Activated CD4-positive, alpha-beta T cell treated with anti-CD3 and anti-CD28 coated beads for 24 hours (primary cell): ENCODE data around the gene TMPRSS13.

ENCODE experiments used
- DNase-seq, 2 donors: peaks; one replicate each; pipeline ENCODE4 v3.0.0-alpha.2; 2020; ENCODE audit warnings: low read depth in 2 of 2

TMPRSS13 gene

DNA sequence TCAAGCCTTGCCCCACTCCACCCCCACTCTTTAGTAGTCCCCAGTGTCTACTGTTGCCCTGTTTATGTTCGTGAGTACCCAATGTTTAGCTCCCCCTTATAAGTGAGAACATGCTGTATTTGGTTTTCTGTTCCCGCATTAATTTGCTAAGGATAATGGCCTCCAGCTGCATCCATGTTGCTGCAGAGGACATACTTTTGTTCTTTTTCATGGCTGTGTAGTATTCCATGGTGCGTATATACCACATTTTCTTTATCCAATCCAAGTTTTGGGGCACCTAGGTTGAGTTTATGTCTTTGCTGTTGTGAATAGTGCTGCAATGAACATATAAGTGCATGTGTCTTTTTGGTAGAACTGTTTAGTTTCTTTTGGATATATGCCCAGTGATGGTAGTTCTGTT is 36.6 kb downstream of the TMPRSS13 start:
- DNase-seq, result no peak

DNA sequence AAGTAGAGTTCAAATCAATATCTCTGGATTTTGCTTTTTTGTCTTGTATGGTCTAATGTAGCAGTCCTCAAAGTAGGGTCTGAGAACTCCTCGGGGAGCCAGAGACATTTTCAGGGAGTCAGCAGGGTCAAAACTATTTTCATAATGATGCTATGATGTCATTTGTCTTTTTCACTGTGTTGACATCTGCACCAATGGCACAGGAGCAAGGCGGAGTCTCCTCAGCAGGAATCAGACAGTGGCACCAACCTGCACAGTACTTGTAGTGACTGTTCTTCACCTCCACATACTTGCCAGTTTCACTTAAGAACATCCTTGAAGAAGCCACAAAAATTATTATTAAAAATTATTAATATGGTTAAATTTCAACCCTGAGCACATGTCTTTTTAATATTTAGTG is 37.8 kb downstream of the TMPRSS13 start:
- no peak for DNase-seq

DNA sequence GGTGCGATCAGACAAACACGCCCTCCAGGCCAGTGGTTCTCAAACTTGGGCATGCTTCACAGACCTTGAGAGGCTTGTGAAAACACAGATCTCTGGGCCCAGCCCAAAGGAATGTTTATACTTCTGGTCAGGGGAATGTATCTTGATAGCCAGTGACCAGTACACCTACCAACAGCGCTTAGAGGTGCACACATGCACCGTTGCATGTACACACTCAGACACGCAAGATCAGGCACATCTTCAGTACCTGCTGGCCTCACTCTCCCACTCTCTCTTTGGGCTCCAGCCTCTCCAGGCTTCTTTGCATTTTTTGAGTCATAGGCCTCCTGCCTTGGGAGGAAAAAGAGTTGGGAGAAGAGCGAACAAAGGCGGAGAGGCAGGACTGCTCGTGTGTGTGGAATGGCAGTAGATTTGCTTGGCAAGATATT is 41.0 kb downstream of the TMPRSS13 start:
- DNase-seq, result no peak

DNA sequence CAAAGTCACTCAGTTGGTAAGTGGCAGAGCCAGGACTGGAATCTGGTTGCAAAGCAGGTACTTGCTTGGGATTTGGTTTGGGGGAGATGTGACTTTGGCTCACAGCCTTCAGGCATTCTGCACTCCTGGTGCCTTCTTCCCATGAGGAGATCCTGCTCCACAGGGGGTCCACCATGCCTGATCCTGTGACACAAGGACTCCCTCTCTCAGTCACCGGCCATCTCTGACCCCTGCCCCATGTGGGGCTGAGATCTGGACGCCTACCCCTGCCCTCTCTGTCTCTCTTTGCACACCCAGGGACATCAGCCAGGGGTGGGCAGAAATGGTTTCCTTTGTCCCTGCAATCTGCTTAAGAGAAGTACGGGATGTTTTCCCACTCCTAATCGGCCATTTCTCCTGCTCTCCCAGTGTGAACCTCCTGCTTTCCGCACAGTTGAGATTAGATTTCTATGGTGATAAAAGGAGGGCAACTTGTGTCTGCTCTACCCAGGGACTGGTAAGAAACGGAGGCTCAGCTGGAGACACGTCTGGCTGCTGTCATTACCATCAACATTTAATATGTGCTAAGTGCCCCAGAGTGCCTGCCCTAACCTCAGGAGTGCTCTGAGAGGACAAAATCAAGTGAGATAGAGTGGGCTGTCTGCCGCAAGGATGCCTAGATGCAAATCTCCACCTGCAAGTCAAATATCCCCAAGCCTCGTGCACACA is 41.6 kb downstream of the TMPRSS13 start:
- no peak for DNase-seq

DNA sequence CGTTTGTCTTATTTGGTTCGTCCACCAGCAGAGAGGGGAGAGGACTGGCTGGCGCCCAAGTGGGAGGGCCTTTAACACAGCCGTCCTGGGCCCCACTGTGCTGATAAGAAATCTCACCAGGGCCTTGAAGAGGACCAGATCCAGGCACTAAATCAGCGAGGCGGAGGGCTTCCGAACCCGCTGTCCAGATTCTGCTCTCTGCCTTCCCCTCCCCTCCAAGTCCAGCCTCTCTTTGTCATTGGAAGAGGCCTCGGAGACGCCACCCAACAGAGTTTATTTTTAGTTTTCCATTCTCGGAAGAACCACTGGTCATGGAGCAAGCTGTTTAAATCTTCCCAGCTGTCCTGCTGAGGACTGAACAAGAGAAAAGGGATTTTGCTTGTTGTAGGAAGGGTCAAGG is 43.4 kb downstream of the TMPRSS13 start:
- no peak for DNase-seq

DNA sequence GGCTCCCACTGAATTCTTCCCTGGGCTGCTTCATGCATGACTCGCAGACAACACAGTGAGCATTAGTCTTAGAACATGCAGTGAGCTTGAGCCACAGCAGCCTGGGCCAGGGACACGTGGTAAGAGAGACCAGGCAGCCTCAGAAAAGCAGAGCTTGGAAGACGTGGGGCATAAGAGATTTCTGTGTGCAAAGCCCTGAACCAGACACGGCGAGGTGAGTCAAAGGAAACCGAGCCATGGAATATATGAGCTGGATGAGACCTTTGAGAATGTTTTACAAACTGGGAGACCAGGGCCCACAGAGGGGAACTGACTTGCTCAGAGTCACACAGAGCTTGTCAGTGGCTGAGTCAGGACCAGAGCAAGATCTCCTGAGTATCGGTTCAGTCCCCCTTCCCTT is 44.2 kb downstream of the TMPRSS13 start:
- DNase-seq, result no peak

DNA sequence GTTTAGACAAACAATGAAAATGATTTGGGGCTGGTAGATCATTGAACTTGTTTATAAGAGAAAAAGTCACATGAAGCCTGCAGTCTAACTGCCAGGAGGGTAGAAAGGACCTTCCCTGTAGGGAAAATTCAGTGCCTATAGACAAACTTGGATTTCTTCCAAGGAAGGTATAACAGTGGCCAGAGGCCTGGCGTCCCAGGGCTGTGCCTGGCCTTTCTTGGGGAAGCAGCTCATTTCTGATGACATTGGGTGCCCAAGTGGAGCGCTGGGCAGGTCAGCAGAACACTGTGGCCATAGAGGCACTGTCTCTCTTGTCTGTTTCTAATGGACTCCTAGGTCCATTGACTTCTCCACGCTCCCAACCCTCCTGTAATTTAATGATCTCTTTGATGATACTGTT is 46.1 kb downstream of the TMPRSS13 start:
- no peak for DNase-seq

DNA sequence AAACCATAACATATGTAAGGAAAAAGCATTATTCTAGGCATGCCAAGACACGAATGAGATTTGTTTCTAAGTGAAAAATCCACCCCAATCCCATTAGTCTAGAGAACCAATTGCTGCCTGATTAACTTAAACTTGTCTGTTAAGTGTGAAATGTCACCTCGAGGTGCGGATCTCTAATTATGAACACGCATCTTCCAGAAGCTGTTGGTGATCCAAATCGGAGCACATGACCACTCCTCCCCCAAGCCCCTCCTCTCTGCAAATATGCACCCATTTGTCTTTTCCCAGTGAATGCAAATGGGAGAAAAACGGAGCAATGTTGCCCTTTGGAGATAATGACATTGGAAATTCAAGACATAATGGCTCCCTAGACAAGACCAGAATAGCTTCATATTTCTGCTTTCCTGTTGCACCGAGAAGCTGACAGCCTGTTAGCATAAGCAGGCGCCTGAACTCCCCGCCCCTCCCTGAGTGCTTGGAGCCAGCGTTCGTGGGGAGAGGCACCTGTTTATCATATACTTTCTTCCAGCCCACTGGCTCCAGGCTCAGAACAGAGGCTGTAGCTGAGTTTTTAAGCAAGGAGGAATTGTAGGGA is 46.8 kb downstream of the TMPRSS13 start:
- DNase-seq, result no peak

DNA sequence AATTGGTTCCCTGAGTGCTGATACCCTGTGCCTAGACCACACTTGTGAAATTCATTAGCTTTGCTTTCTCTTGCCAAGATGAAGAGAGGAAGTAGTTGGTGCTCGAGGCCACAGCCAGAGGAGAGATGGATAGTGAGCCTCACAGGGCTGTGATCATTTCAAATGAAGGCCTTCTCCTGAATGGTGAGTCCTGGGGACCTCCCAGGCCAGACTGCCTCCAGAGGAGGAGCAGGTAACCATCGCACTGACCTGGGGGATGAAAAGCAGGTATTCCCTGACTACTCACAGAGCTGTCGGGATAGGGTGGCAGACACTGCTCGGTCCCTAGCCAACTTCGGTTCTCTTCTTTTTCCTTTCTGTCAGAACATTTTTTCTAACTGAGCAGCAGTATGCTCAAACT is 48.0 kb downstream of the TMPRSS13 start:
- no peak for DNase-seq

DNA sequence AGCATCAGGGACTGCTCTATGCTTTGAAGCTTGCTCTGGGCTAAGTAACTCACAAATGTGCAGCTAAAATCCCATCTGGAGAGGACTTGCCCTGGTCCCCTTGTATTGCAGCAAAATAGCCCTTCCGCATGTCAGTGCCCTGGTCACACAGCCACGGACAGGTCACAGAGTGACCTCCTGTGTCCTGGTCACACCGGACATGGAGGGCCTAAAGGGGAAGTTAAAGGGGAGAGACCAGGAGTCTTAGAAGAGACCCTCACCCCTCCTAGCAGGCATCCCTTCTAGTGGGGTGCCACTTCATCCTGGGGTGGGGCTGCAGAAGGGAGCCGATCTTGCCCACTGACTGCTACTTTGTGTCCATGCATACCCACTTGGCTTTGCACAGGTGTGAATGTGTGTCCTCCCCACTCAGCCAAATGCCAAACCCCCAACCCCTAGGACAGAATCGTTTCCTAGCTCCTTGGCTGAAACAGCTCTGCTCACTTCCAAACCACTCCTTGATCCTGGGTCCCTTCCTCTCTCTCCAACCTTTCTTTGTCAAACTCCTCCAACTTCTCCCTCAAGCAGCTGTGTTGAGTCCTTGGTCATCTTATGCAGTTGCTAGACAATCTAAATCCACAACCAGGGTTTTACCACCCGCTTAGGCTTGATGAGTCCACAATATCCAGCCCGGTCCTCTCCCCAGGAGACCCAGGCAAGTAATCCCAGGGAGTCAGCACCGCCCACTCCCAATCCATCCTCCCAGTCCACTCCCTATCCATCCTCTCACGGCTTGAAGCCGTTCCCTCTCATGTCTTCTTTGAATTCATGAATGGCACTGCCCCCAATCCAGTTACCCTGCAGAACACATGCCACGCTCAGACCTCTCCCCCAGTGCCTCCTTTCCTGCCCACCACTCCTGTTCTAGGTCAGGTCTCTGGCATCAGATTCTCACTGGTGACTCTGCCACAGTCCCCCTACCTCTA is 49.4 kb downstream of the TMPRSS13 start:
- DNase-seq, result no peak

DNA sequence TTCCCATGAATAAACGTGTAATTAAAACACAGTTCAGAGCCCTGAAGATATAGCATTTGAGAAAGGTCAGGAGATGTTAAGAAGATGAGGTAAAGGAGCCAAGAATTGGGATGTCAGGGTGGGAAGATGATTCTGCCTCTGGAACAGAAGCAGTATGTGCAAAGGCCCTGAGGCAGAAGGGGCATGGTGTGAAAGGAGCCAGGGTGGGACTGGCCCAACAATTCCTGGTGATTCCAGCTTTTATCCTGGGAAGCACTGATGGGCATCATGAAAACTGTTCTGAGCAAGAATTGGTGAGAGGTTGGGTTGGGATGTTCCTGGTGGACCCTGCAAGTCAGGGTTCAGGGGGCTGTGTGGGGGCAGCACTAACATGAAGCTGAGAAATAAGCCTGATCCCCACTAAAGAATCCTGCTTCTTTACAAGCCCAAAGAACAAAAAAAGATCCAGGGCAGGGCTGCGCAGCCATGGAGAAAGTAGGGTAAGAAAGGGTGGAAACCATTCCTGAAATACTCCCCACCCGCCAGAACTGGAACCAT is 50.2 kb downstream of the TMPRSS13 start:
- DNase-seq, result no peak

DNA sequence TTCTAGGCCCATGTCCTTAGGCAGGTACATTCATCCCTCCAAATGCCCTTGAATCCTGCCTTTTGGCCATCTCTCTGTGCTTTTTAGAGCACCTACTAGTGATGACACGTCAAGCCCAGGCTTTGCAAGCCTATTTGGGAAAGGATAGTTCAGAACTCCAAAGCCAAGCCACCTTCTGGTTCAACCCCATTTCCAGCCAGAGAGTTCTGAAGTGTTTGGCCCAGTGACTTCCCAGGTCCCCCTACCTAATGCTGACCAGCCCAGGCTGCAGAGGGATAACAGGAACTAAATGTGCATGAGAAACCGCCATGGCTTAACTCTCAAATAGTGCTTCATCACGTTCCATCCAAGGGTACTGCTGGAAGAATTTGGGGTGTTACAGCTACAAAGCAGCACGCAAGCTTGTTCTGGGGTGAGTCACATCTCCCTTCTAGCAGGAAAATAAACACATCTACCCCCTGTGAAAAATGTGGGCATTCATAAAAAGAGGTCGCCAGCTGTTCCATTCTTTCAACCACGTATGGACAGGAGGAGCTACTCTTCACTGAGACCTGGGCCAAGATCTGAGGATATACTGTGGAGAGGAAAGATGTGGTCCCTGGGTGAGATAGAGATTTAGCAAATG is 50.8 kb downstream of the TMPRSS13 start:
- no peak for DNase-seq

DNA sequence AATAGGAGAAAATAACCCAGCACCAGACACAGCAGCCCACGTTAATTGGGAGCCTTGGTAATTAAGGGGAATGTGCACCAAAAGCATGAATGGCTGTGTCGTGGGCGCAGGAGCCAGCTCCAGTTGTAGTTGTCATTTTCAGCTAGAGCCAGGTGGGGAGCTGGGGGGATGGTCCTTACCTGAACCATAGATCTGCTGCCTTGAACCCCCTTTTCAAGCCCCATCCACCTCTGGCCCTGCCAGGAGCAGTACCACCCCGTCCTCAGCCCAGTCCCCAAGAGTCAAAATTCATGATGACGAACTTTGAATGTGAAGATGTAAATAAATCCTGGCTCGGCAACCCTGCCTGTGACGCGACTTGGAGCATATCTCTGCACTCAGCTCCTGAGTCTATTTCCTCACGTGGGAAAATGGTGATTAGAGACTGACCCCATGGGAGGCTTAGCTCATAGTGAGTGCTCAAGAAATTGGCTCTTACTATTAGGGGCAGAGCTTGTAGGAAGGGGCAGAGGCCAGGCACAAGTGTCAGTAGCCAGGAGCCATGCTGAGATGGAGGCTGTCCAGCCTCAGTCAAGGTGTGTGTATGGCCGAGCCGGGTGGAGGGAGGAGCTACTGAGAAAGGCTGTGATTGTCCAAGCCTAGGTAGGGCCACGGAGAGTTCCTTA is 52.0 kb downstream of the TMPRSS13 start:
- DNase-seq, result no peak

DNA sequence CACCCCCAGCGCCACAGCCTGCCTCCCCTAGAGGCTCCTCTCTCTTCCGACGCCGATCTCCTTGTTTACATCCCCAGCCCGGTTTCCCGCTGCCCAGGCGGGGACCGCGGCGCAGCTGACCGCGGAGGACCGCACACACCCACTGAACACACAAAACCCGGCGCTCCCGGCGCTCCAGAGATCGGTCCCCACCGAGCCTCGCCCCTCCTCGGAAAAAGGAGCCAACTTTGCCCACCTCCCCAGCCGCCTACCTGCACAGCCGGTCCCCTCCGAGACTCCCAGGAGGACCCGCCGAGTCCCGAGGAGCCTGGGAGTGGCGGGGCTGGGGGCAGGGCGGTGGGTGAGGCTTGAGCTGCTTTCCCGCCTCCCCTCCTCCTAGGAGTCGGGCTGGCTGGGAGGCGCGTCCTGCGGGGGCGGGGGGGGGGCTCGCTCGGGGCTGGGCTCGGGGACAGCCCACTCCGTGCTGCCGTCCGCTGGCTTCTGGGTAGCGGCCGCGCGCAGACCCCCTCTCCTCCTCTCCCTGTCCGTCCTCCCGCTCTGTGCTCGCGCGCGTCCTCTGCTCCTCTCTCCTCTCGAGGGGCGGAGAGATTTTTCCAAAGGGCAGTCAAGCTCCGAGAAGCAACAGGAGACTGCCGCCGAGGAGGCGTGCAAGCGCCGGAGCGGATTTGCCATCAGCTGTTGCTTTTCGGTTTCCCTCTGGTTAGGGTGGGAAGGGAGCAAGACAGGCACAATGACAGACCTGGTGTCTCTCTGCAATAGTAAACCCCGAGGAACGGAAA is 52.7 kb downstream of the TMPRSS13 start, which contains the start of gene FXYD6:
TSS of gene FXYD6 (minus strand) at position 318 of the 779 bp plus-strand sequence. CDS start 33,882 bp downstream, outside the sequence.
- DNase-seq, result no peak

DNA sequence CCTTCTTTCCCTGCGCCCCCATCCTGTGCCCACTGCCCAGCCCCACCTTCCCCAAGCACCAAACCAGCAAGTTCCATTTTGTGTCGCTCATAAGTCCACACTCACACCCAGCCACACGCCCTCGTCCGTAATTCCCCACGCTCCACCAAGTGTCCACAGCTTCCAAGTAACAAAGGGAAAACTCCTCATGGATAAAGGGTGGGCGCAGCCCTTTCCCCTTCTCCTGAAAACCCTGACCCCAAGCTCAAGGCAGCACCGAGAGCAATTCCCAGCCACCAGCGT is 53.2 kb downstream of the TMPRSS13 start:
- no peak for DNase-seq

DNA sequence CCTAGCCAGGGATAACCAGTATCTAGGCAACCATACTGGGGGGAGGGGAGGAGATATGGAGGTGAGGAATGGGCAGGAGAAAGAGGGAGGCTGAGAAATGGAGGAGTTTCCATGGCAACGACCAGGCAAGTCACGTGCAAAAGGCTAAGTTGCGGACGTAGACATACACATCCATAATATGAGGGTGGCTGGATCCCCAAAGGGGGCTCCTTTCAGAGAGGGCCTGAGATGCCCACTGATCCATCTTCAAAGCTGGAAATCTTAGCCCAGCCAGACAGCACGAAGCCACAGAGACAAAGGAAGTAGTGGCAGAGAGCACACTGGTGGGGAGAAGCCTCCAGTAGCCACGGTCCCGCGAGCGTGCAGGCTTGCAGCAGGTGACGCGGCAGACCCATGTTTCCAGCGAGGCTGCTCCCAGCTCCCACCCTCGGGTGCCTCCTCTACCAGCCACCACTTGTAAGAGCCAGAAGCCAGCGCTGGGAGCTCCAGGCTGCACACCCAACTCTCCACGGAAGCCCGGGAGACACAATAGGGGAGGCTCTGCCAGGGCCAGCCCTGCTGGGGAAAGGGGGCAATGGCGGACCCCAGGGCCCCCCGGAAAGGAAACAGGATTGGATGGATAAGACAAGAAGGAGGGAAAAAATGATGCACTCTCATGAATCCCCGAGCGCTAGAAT is 53.7 kb downstream of the TMPRSS13 start:
- DNase-seq, result no peak

DNA sequence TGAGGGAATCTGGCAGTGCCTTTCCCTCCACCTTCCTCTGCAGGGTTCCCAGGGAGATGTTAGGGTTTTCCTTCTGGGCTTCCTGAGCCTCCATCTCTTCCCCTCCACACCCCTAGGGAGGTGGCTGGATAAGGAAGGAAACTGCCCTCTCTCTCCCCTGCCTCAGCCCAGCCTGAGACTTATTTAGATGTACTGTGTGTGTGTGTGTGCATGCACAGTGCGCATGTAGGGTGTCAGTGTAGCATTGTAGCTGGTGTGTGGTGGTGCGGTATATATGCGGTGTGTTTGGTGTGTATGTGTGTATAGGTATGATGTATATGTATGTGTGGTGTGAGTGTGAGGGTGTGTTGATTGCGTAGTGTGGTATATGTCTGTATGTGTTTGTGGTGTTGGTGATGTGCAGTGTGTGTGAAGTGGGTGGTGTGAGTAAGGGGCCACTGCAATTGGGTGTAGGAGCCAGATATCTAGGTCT is 54.3 kb downstream of the TMPRSS13 start:
- no peak for DNase-seq

DNA sequence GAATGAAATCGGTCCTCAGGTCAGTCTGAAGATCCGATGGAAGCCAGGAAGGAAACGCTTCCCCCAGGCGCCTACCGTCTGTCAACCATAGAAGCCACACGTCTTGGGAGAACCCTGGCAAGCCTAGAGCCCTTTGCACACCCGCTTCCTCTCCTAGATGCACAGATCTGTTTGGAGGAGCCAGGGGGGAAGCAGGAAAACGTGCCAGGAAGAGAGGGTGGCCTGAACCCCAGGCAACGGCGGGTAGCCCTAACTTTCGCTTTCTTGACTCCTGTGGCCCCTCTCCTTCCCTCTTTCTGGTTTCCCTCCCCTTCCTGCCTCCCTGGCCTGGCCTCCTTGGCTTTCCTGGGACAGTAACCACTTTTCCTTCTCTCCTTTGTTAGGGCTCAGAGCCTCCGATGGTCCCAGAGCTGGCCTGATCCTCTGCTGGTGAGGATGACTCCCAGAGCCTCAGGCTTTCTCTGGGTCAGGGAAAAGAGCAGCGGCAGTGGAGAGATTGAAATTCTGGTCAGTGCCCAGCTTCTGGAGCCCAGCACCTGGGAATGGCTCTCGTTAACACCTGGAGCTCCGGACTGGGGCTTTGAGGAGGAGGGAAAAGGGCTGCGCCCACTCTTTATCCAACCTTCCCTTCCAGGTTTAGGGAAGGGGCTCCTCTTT is 54.8 kb downstream of the TMPRSS13 start:
- no peak for DNase-seq

DNA sequence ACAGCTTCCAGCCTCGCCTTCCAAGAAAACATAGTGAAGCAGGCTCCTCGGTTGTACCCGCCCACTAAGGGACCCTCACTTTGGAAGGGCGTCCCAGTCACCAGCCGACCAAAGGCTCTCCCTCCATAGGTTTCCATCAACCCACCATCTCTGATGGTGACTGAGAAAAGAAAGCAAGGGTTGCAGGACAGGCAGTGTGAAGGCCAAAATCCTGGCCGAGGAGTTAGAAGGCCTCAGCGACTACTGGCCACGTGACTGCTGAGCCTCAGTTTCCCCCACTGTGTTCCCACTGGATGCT is 55.4 kb downstream of the TMPRSS13 start:
- no peak for DNase-seq
